ENCODE results near the gene PITPNB. TPM values are rescaled to one million over a fixed set of nuclear protein-coding genes. Genes with fewer than 3 reads are reported as not detected.

The PITPNB gene
- total RNA-seq, 4 donors from 2014 or later, result 37.5 to 53.7 (median 40.2) TPM

DNA sequence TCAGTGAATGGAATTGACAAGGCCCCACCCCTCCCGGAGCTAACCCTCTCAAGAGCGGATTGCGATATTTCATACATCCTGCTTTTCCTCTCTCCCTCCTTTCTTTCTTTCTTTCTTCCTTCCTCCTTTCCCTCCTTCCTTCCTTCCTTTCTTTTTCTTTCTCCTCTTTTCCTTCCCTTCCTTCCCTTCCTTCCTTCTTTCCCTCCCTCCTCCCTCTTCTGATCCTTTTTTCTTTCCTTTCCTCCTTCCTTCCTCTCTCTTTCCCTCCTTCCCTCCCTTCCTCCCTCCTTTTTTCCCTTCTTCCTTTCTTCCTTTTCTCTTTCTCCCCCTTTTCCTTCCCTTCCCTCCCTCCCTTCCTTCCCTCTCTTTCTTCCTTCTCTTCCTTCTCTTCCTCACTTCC lies 102.5 kb downstream of the PITPNB start:
- peaks cover 0 to 6% (median 0%) of the 10 kb centered on the region in 4 donors for H3K9me3 ChIP-seq
- 78 to 81% methylated on average over 3 of the region's 3 CpGs for WGBS, 2 donors

DNA sequence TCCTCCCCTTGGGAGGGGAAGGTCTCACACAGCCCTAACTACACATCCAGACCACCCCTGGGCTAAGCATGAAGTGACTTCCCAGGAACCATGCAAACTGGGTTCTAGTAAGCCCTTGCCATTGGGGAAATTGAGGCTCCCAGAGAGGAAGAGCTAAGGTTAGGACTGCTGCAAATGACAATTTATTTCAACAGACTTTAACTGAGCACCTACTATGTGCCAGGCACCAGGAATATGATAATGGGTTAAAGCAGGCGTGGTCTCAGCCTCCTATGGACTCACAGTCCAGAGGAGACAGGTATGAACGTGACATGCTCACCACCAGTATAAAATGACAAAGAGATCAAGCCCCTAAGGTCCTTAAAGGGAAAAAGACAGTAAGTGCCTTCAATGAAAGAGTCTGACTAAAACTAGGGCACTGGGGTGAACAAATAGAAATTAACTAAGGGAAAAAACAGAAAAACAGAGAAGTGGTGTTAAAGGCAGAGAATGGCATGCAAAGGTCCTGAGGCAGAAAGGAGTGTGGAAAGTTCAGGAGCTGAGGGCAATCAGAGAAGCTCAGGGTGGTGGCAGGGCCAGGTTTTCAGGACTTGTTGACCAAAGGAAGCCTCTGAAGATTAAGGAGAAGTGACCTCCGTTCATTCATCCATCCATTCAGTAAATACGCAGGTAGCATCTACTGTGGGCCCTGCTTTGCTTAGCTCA lies 103.1 kb downstream of the PITPNB start:
- H3K4me3 ChIP-seq, result no peak overlapping the region
- no peaks in the 10 kb centered on the region for H3K36me3 ChIP-seq
- H3K27ac ChIP-seq, result no peak overlapping the region
- no peak for DNase-seq (ENCODE audit: low spot score in 2 of 2)
- H3K4me1 ChIP-seq, result peaks cover 0 to 5% (median 0%) of the 10 kb centered on the region in 4 donors
- no peak for TF ChIP-seq POLR2A (IDR thresholded peaks at IDR 0.05)
- TF ChIP-seq, protein P1, sequence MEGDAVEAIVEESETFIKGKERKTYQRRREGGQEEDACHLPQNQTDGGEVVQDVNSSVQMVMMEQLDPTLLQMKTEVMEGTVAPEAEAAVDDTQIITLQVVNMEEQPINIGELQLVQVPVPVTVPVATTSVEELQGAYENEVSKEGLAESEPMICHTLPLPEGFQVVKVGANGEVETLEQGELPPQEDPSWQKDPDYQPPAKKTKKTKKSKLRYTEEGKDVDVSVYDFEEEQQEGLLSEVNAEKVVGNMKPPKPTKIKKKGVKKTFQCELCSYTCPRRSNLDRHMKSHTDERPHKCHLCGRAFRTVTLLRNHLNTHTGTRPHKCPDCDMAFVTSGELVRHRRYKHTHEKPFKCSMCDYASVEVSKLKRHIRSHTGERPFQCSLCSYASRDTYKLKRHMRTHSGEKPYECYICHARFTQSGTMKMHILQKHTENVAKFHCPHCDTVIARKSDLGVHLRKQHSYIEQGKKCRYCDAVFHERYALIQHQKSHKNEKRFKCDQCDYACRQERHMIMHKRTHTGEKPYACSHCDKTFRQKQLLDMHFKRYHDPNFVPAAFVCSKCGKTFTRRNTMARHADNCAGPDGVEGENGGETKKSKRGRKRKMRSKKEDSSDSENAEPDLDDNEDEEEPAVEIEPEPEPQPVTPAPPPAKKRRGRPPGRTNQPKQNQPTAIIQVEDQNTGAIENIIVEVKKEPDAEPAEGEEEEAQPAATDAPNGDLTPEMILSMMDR (IDR thresholded peaks at IDR 0.05), result no peak
- TF ChIP-seq EP300 (IDR thresholded peaks at IDR 0.05), result no peak
- WGBS, 2 donors, result 78 to 89% methylated on average over 4 of the region's 4 CpGs
- H3K27me3 ChIP-seq, result no peaks in the 10 kb centered on the region
- peaks cover 0 to 6% (median 0%) of the 10 kb centered on the region in 4 donors for H3K9me3 ChIP-seq

More for the DNA sequence above, 102.5 kb downstream of the PITPNB start:
- Histone ChIP-seq H3K4me1 (peaks cover 0 to 3% (median 0%) of the 10 kb centered on the region in 4 donors), H3K27me3 (no peaks in the 10 kb centered on the region), H3K27ac (no peak overlapping the region), H3K36me3 (no peaks in the 10 kb centered on the region), H3K4me3 (no peak overlapping the region)
- no peak for TF ChIP-seq POLR2A (IDR thresholded peaks at IDR 0.05)
- TF ChIP-seq, protein P1 (IDR thresholded peaks at IDR 0.05), result no peak
- TF ChIP-seq EP300 (IDR thresholded peaks at IDR 0.05), result no peak
- no peak for DNase-seq (ENCODE audit: low spot score in 2 of 2)

DNA sequence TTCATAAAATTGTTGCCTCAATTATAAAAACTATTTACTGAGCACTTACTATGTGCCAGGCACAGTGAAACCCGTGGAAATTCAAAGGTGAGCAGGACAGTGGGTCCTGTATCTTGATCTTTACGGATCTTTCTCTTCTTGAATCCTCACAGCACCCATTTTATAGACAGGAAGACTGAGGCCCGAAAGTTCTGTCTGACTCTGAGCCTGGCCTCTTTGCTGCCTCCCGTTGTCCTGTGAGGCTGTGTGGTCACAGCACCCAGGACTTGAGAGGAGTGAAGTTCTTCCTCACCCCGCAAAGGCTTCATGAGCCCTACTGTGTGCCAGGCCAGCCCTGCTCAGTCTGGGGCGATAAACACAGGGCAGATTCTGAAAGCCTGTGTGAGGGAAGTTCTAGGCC lies 104.1 kb downstream of the PITPNB start:
- no peak for DNase-seq (ENCODE audit: low spot score in 2 of 2)
- Histone ChIP-seq H3K27me3 (no peaks in the 10 kb centered on the region), H3K4me3 (no peak overlapping the region), H3K36me3 (no peaks in the 10 kb centered on the region), H3K4me1 (peaks cover 0 to 14% (median 0%) of the 10 kb centered on the region in 4 donors), H3K27ac (no peak overlapping the region), H3K9me3 (peaks cover 0 to 2% (median 0%) of the 10 kb centered on the region in 4 donors)
- WGBS, 2 donors, result 88 to 91% methylated on average over 6 of the region's 6 CpGs
- TF ChIP-seq, protein P1 (IDR thresholded peaks at IDR 0.05), result no peak
- no peak for TF ChIP-seq POLR2A (IDR thresholded peaks at IDR 0.05)

DNA sequence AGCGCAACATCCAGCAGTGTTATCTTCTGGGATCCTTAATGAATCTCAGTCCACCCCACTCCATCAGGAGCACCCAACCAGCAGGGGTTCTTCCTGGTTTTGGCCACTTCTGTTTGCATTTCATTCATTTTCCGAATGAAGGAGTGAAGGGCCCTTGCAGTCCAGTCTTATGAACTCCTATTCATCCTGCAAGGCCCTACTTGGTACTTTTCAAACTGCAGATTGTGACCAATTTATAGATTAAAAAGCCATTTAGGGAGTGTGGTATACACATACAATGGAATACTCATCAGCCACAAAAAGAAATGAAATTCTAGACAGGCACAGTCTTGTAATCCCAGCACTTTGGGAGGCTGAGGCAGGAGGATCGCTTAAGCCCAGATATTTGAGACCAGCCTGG lies 107.3 kb downstream of the PITPNB start:
- Histone ChIP-seq H3K9me3 (no peaks in the 10 kb centered on the region), H3K4me3 (no peak overlapping the region), H3K36me3 (no peaks in the 10 kb centered on the region), H3K27ac (no peak overlapping the region), H3K4me1 (peaks cover 0 to 16% (median 0%) of the 10 kb centered on the region in 4 donors), H3K27me3 (no peaks in the 10 kb centered on the region)
- TF ChIP-seq, protein P1 (IDR thresholded peaks at IDR 0.05), result no peak
- TF ChIP-seq EP300 (IDR thresholded peaks at IDR 0.05) (no peak), POLR2A (IDR thresholded peaks at IDR 0.05) (no peak)
- WGBS, 2 donors, result 94 to 95% methylated on average over 3 of the region's 3 CpGs
- DNase-seq (ENCODE audit: low spot score in 2 of 2), result no peak

DNA sequence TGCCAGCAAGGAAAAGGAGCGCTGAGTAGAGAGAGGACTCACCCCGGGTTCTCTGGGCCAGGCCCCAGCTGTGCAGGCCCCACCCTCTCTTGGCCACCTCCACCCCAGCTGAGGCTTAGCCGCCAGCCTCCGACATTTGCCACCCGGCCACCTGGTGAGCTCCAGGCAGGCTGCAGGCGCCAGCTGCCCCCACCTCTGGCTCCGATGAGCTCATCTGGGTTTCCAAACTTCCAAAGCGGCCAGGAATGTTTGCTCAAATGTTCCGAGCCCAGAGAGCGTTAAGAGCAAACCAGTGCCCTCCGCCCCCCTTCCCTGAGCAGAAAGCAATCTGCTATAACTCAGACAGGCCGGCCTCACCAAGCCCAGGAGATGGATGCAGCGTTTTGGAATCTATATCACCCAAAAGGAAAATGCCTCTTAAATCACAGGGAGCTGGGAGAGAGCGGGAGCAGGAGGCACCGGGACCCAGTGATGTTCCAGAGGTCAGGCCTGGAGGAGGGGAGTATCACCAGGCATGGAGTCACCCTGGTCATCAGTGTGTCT lies 108.4 kb downstream of the PITPNB start:
- WGBS, 2 donors, result 55 to 66% methylated on average over 13 to 15 of the region's 15 CpGs
- DNase-seq (ENCODE audit: low spot score in 2 of 2), result peak; percentile 68 to 70
- H3K27ac ChIP-seq, result peak overlapping the region in 2 of 4 donors; percentile 39 to 76
- no peaks in the 10 kb centered on the region for H3K9me3 ChIP-seq
- peaks cover 0 to 16% (median 0%) of the 10 kb centered on the region in 4 donors for H3K4me1 ChIP-seq
- no peaks in the 10 kb centered on the region for H3K36me3 ChIP-seq
- TF ChIP-seq POLR2A (IDR thresholded peaks at IDR 0.05) (no peak), EP300 (IDR thresholded peaks at IDR 0.05) (peak in 1 of 2 donors; percentile 61)
- no peak overlapping the region for H3K4me3 ChIP-seq
- H3K27me3 ChIP-seq, result no peaks in the 10 kb centered on the region
